Fibroblast of upper back skin (primary cell): ENCODE results near the gene GALNT14.
A peak's percentile ranks its signal among the peaks of the same experiment; 100 is the strongest.

Experiments
- DNase-seq: peaks from one replicate; pipeline ENCODE4 v3.0.0-alpha.2; 2013

GALNT14 gene

GRCh38 chr2:30877833-30878232 is 260.4 kb downstream of the GALNT14 start:
- DNase-seq, result no peak

- DNase-seq, result no peak
These were observed 265.4 kb downstream of the GALNT14 start for GRCh38 chr2:30872797-30873196.

- no peak for DNase-seq
These were observed 266.1 kb downstream of the GALNT14 start for GRCh38 chr2:30871980-30872789.

- no peak for DNase-seq
These were observed 266.8 kb downstream of the GALNT14 start for GRCh38 chr2:30871440-30871839.

GRCh38 chr2:30869988-30870387 is 268.3 kb downstream of the GALNT14 start:
- no peak for DNase-seq

GRCh38 chr2:30867385-30867784 is 270.9 kb downstream of the GALNT14 start:
- DNase-seq, result no peak

- no peak for DNase-seq
These were observed 271.3 kb downstream of the GALNT14 start for GRCh38 chr2:30866974-30867373.

GRCh38 chr2:30865892-30866681 is 272.2 kb downstream of the GALNT14 start:
- no peak for DNase-seq

- DNase-seq, result no peak
These were observed 273.0 kb downstream of the GALNT14 start for GRCh38 chr2:30865243-30865642.

- peak; percentile 77 for DNase-seq
These were observed 276.1 kb downstream of the GALNT14 start for GRCh38 chr2:30862054-30862651.

- DNase-seq, result no peak
These were observed 277.5 kb downstream of the GALNT14 start for GRCh38 chr2:30860726-30861125.
